Peyer's patch (tissue), 4 donors: ENCODE results near the gene NOXO1. TPM values are rescaled to one million over a fixed set of nuclear protein-coding genes. Genes with fewer than 3 reads are reported as not detected.
A peak's percentile ranks its signal among the peaks of the same experiment; 100 is the strongest.

Experiments
- DNase-seq, 3 donors: peaks; one replicate each; pipeline ENCODE4 v3.0.0-alpha.2; 2017 to 2019
- H3K27ac ChIP-seq, 4 donors: fragments of 200-600 bp; sonication (generic); one replicate each; pipeline ENCODE4 v1.5.1; 2016 to 2019
- H3K27me3 ChIP-seq, 2 donors: fragments of 200-600 bp; sonication (generic); one replicate each; pipeline ENCODE4 v1.5.1; 2019
- H3K36me3 ChIP-seq, 3 donors: fragments of 200-600 bp; sonication (generic); one replicate each; pipeline ENCODE4 v1.5.1; 2016 to 2019
- H3K4me1 ChIP-seq, 4 donors: fragments of 200-600 bp; sonication (generic); one replicate each; pipeline ENCODE4 v1.5.1; 2016 to 2019
- H3K4me3 ChIP-seq, 4 donors: fragments of 200-600 bp; sonication (generic); 1 replicate in 3 of 4; 2 replicates in 1 of 4; pipeline ENCODE4 v1.5.1; 2016 to 2019; ENCODE audit warnings: mild to moderate bottlenecking in 1 of 4
- H3K9me3 ChIP-seq, 4 donors: fragments of 200-600 bp; sonication (generic); one replicate each; pipeline ENCODE4 v1.5.1; 2016 to 2019; ENCODE audit warnings: mild to moderate bottlenecking in 1 of 4
- POLR2A ChIP-seq, 2 donors: fragments of 450-650 bp; IDR thresholded peaks; one replicate each; pipeline ENCODE4 v1.5.1; 2017; ENCODE audit warnings: antibody characterized with exemption in 2 of 2, mild to moderate bottlenecking in 2 of 2, moderate library complexity in 2 of 2
- small RNA-seq, 2 donors: library from RNA; depleted of rRNA; stranded (forward); fragments of <200 nt; gene quantifications; one replicate each; pipeline ENCODE3, GENCODE V24; 2016
- total RNA-seq, 4 donors: library from RNA; depleted of rRNA; stranded (reverse); fragments of >200 nt; gene quantifications; one replicate each; pipeline ENCODE4 v1.1.0, GENCODE V29; 2016
- TF ChIP-seq, protein P1 (sequence below), 6 experiments: fragments of 450-650 bp in 4 of 6; fragments of 200-600 bp in 2 of 6; sonication (generic) in 1 of 6; IDR thresholded peaks; one replicate each; pipeline ENCODE4 v1.5.1; 2017 to 2019; ENCODE audit warnings: antibody characterized with exemption in 6 of 6, mild to moderate bottlenecking in 3 of 6, moderate library complexity in 1 of 6

The NOXO1 gene
- total RNA-seq, 4 donors from 2014 or later: 8.6 to 23.1 (median 11.3) TPM

- TF ChIP-seq POLR2A (IDR thresholded peaks at IDR 0.05): no peak
- TF ChIP-seq, protein P1, sequence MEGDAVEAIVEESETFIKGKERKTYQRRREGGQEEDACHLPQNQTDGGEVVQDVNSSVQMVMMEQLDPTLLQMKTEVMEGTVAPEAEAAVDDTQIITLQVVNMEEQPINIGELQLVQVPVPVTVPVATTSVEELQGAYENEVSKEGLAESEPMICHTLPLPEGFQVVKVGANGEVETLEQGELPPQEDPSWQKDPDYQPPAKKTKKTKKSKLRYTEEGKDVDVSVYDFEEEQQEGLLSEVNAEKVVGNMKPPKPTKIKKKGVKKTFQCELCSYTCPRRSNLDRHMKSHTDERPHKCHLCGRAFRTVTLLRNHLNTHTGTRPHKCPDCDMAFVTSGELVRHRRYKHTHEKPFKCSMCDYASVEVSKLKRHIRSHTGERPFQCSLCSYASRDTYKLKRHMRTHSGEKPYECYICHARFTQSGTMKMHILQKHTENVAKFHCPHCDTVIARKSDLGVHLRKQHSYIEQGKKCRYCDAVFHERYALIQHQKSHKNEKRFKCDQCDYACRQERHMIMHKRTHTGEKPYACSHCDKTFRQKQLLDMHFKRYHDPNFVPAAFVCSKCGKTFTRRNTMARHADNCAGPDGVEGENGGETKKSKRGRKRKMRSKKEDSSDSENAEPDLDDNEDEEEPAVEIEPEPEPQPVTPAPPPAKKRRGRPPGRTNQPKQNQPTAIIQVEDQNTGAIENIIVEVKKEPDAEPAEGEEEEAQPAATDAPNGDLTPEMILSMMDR (IDR thresholded peaks at IDR 0.05): no peak
- Histone ChIP-seq H3K4me3 (peak overlapping the region; percentile 60 to 73 (median 69)), H3K27ac (peak overlapping the region; percentile 65 to 78 (median 70)), H3K27me3 (no peaks in the 10 kb centered on the region), H3K4me1 (peaks cover 0 to 14% (median 5%) of the 10 kb centered on the region in 4 donors), H3K36me3 (no peaks in the 10 kb centered on the region), H3K9me3 (no peaks in the 10 kb centered on the region)
- DNase-seq: no peak
Measured at GRCh38 chr16:1929105-1929504, 52.2 kb downstream of the NOXO1 start.

Small RNA genes lying within 50 kb of the gene (small RNA-seq; reads per million reads assigned to genes)
- gene AC005363.2 (0 reads per million in 2 donors), gene RN7SL219P (0 reads per million in 2 donors), gene SNORA10 (0 reads per million in 2 donors), gene SNORA64 (0 reads per million in 2 donors)

Other genes starting within 250 kb of the NOXO1 start
- gene NME3, start 209.9 kb downstream of the NOXO1 start, total RNA-seq: 100 to 1,000 TPM in 3 of 4 donors, 10 to 100 TPM in 1; 69.3 to 150 (median 126) TPM
- 10 to 100 TPM; 54.6 to 99.9 (median 67.0) TPM for gene EME2, start 208.7 kb downstream of the NOXO1 start, total RNA-seq
- gene MRPS34, start 208.3 kb downstream of the NOXO1 start, total RNA-seq: 100 to 1,000 TPM in 1 of 4 donors, 10 to 100 TPM in 3; 67.6 to 114 (median 82.3) TPM
- gene SPSB3, start 198.9 kb downstream of the NOXO1 start, total RNA-seq: 100 to 1,000 TPM in 2 of 4 donors, 10 to 100 TPM in 2; 76.4 to 148 (median 102) TPM
- gene NUBP2, start 198.5 kb downstream of the NOXO1 start, total RNA-seq: 10 to 100 TPM; 47.1 to 99.9 (median 59.3) TPM
- gene IGFALS, start 187.8 kb downstream of the NOXO1 start, total RNA-seq: under 1 TPM in 1 of 4 donors, not detected in 3; 0.35 TPM
- gene HAGH, start 154.6 kb downstream of the NOXO1 start, total RNA-seq: 100 to 1,000 TPM; 105 to 187 (median 155) TPM
- gene FAHD1, start 154.3 kb downstream of the NOXO1 start, total RNA-seq: 100 to 1,000 TPM; 107 to 188 (median 152) TPM
- not detected for gene MEIOB, start 109.3 kb downstream of the NOXO1 start, total RNA-seq
- not detected for gene HS3ST6, start 63.1 kb downstream of the NOXO1 start, total RNA-seq
- gene MSRB1, start 38.3 kb downstream of the NOXO1 start, total RNA-seq: 10 to 100 TPM; 17.3 to 46.6 (median 38.3) TPM
- not detected for gene RPL3L, start 26.8 kb downstream of the NOXO1 start, total RNA-seq
- gene NDUFB10, start 21.9 kb downstream of the NOXO1 start, total RNA-seq: 100 to 1,000 TPM in 3 of 4 donors, 10 to 100 TPM in 1; 55.3 to 373 (median 236) TPM
- gene RPS2, start 16.6 kb downstream of the NOXO1 start, total RNA-seq: 1,000 to 10,000 TPM in 3 of 4 donors, 100 to 1,000 TPM in 1; 736 to 1,881 (median 1,543) TPM
- not detected for gene RNF151, start 14.6 kb downstream of the NOXO1 start, total RNA-seq
- 10 to 100 TPM; 19.8 to 50.8 (median 39.1) TPM for gene TBL3, start 9.4 kb downstream of the NOXO1 start, total RNA-seq
- gene GFER, start 2.7 kb upstream of the NOXO1 start, total RNA-seq: 100 to 1,000 TPM in 1 of 4 donors, 10 to 100 TPM in 3; 31.4 to 102 (median 83.1) TPM
- gene SYNGR3, start 8.5 kb upstream of the NOXO1 start, total RNA-seq: 1 to 10 TPM in 3 of 4 donors, not detected in 1; 1.3 to 3.9 (median 3.3) TPM
- gene ZNF598, start 28.4 kb upstream of the NOXO1 start, total RNA-seq: 10 to 100 TPM; 48.5 to 84.0 (median 51.4) TPM
- 1 to 10 TPM in 2 of 4 donors, not detected in 2; 2.8 to 9.1 TPM for gene NPW, start 38.3 kb upstream of the NOXO1 start, total RNA-seq
- 100 to 1,000 TPM in 1 of 4 donors, 10 to 100 TPM in 3; 21.5 to 104 (median 30.2) TPM for gene NHERF2, start 45.4 kb upstream of the NOXO1 start, total RNA-seq
- gene NTHL1, start 66.4 kb upstream of the NOXO1 start, total RNA-seq: 10 to 100 TPM; 14.9 to 28.8 (median 19.9) TPM
- gene TSC2, start 66.5 kb upstream of the NOXO1 start, total RNA-seq: 100 to 1,000 TPM in 3 of 4 donors, 10 to 100 TPM in 1; 98.4 to 220 (median 141) TPM
- gene PKD1, start 154.4 kb upstream of the NOXO1 start, total RNA-seq: 100 to 1,000 TPM in 3 of 4 donors, 10 to 100 TPM in 1; 64.6 to 305 (median 188) TPM
- gene RAB26, start 167.2 kb upstream of the NOXO1 start, total RNA-seq: 10 to 100 TPM; 17.9 to 33.8 (median 24.3) TPM
- gene TRAF7, start 174.3 kb upstream of the NOXO1 start, total RNA-seq: 100 to 1,000 TPM in 1 of 4 donors, 10 to 100 TPM in 3; 51.2 to 120 (median 79.3) TPM
- not detected for gene CASKIN1, start 215.1 kb upstream of the NOXO1 start, total RNA-seq
- 10 to 100 TPM; 45.7 to 95.7 (median 69.4) TPM for gene MLST8, start 224.0 kb upstream of the NOXO1 start, total RNA-seq
- gene BRICD5, start 229.4 kb upstream of the NOXO1 start, total RNA-seq: 10 to 100 TPM; 13.3 to 44.6 (median 19.8) TPM
- gene PGP, start 233.4 kb upstream of the NOXO1 start, total RNA-seq: 10 to 100 TPM; 21.7 to 25.6 (median 23.1) TPM
- gene E4F1, start 242.1 kb upstream of the NOXO1 start, total RNA-seq: 100 to 1,000 TPM in 1 of 4 donors, 10 to 100 TPM in 3; 35.6 to 124 (median 76.2) TPM